HCT116 (cell line): Measurements from ENCODE around the gene SERPINB13. TPM values are rescaled to one million over a fixed set of nuclear protein-coding genes. Genes with fewer than 3 reads are reported as not detected.

Source experiments
- ATAC-seq: fragments of 200-7000 bp; cut with Tn5 transposase; 2 replicates; pipeline ENCODE4 v1.9.1; 2020; ENCODE audit warnings: mild to moderate bottlenecking, moderate library complexity
- Bru-seq: library from RNA; stranded (reverse); fragments of 400-500 nt; gene quantifications from one replicate; lab custom pipeline; 2021; lab: Mats Ljungman, UMichigan
- BruChase-seq, 2 experiments: library from RNA; stranded (reverse); fragments of 400-500 nt; gene quantifications; one replicate each; lab custom pipeline; 2021; lab: Mats Ljungman, UMichigan
- BruUV-seq: library from RNA; stranded (reverse); fragments of 400-500 nt; replicated peaks from 2 replicates; lab custom pipeline; 2021; lab: Mats Ljungman, UMichigan
- CTCF ChIA-PET: fragments of 300-600 bp; sonication (Branson Sonifier 250); formaldehyde crosslinking; loops from one replicate; lab custom pipeline; 2021; ENCODE audit warnings: antibody characterized with exemption; lab: Charles Lee
- POLR2A ChIA-PET: fragments of 300-600, 350-600 bp; sonication (Branson Sonifier 250); formaldehyde crosslinking; loops from one replicate; lab custom pipeline; 2021; ENCODE audit warnings: antibody characterized with exemption; lab: Charles Lee
- RAD21 ChIA-PET, 2 experiments: fragments of 300-600 bp; sonication (Branson Sonifier 250); formaldehyde crosslinking; loops; one replicate each; lab custom pipeline; 2023; ENCODE audit warnings: low total read pairs in 2 of 2; ENCODE audit not compliant: uncharacterized antibody in 2 of 2, unreplicated experiment in 2 of 2, low non-redundant PET in 1 of 2; lab: Charles Lee
- DNase-seq: peaks from one replicate; pipeline ENCODE4 v3.0.0-alpha.2; 2010; ENCODE audit warnings: low read depth, low spot score
- H2AFZ ChIP-seq: fragments of 200-600 bp; shearing (Covaris generic), sonication (generic); 2 replicates; pipeline ENCODE4 v1.6.1; 2017; ENCODE audit warnings: low read depth, mixed run types, mixed read lengths, antibody characterized with exemption, low read length; ENCODE audit not compliant: poor library complexity, severe bottlenecking
- H3K27ac ChIP-seq: 2 replicates; pipeline ENCODE4 v1.5.1; 2012; ENCODE audit warnings: low read depth, low read length
- H3K27me3 ChIP-seq: fragments of 200-600 bp; sonication (generic); 2 replicates; pipeline ENCODE4 v1.6.1; 2016; ENCODE audit warnings: mixed run types, low read length, mixed read lengths; ENCODE audit not compliant: insufficient read depth
- H3K36me3 ChIP-seq, 2 experiments: fragments of 200-500 bp in 1 of 2; fragments of 200-600 bp in 1 of 2; sonication (Bioruptor generic) in 1 of 2; sonication (generic) in 1 of 2; 2 replicates each; pipeline versions ENCODE4 v1.5.1 to v1.6.1; 2014 to 2016; ENCODE audit warnings: low read length in 2 of 2, inconsistent platforms in 1 of 2, mixed read lengths in 1 of 2, mixed run types in 1 of 2; ENCODE audit not compliant: insufficient read depth in 2 of 2, control insufficient read depth in 1 of 2
- H3K4me1 ChIP-seq, 2 experiments: fragments of 200-600 bp in 1 of 2; sonication (generic) in 1 of 2; 2 replicates each; pipeline versions ENCODE4 v1.5.1 to v1.6.1; 2012 to 2017; ENCODE audit warnings: low read length in 2 of 2, inconsistent platforms in 1 of 2, mild to moderate bottlenecking in 1 of 2, mixed read lengths in 1 of 2, mixed run types in 1 of 2, moderate library complexity in 1 of 2; ENCODE audit not compliant: insufficient read depth in 2 of 2, control insufficient read depth in 1 of 2
- H3K4me2 ChIP-seq: fragments of 200-600 bp; sonication (generic); 2 replicates; pipeline ENCODE4 v1.6.1; 2017; ENCODE audit warnings: mixed run types, low read length, mixed read lengths
- H3K4me3 ChIP-seq, 2 experiments: fragments of 200-600 bp in 1 of 2; sonication (generic) in 1 of 2; replicated peaks in 1 of 2; 2 replicates each; pipeline ENCODE4 v1.5.1; 2011 to 2016; ENCODE audit warnings: low read length in 2 of 2, control low read depth in 1 of 2, low read depth in 1 of 2, mild to moderate bottlenecking in 1 of 2, mixed read lengths in 1 of 2, mixed run types in 1 of 2
- H3K79me2 ChIP-seq: fragments of 200-600 bp; sonication (generic); 2 replicates; pipeline ENCODE4 v1.6.1; 2017; ENCODE audit warnings: mild to moderate bottlenecking, mixed run types, low read length, moderate library complexity, mixed read lengths; ENCODE audit not compliant: insufficient read depth
- H3K9ac ChIP-seq: fragments of 200-600 bp; sonication (generic); 2 replicates; pipeline ENCODE4 v1.6.1; 2016; ENCODE audit warnings: low read length, mixed read lengths
- H3K9me2 ChIP-seq: fragments of 200-600 bp; sonication (generic), shearing (Covaris generic); 2 replicates; pipeline ENCODE4 v1.6.1; 2017; ENCODE audit warnings: mixed run types, mild to moderate bottlenecking, moderate library complexity; ENCODE audit not compliant: insufficient read depth
- H3K9me3 ChIP-seq, 2 experiments: fragments of 200-500 bp in 1 of 2; fragments of 200-600 bp in 1 of 2; sonication (Bioruptor generic) in 1 of 2; sonication (generic) in 1 of 2; 2 replicates each; pipeline ENCODE4 v1.6.1; 2014 to 2017; ENCODE audit warnings: low read length in 2 of 2, mixed read lengths in 2 of 2, inconsistent platforms in 1 of 2, low read depth in 1 of 2, mild to moderate bottlenecking in 1 of 2, mixed run types in 1 of 2, moderate library complexity in 1 of 2; ENCODE audit not compliant: control insufficient read depth in 1 of 2, insufficient read depth in 1 of 2
- H4K20me1 ChIP-seq: fragments of 200-600 bp; sonication (generic), shearing (Covaris generic); 2 replicates; pipeline ENCODE4 v1.6.1; 2017; ENCODE audit warnings: mixed run types, mild to moderate bottlenecking, moderate library complexity; ENCODE audit not compliant: insufficient read depth
- CBX3 ChIP-seq: IDR thresholded peaks from 2 replicates; pipeline ENCODE4 v1.6.1; 2012; ENCODE audit warnings: low read depth
- EZH2phosphoT487 ChIP-seq: fragments of 200-600 bp; IDR thresholded peaks from 2 replicates; pipeline ENCODE4 v1.6.1; 2018; ENCODE audit warnings: antibody characterized with exemption, borderline replicate concordance
- FOSL1 ChIP-seq: IDR thresholded peaks from 2 replicates; pipeline ENCODE4 v1.6.1; 2012; ENCODE audit warnings: low read depth
- JUND ChIP-seq: IDR thresholded peaks from 2 replicates; pipeline ENCODE4 v1.6.1; 2012
- POLR2AphosphoS5 ChIP-seq: IDR thresholded peaks from 2 replicates; pipeline ENCODE4 v1.6.1; 2011; ENCODE audit warnings: mild to moderate bottlenecking, low read depth, low read length, moderate library complexity
- SP1 ChIP-seq: IDR thresholded peaks from 2 replicates; pipeline ENCODE4 v1.6.1; 2012; ENCODE audit warnings: low read depth
- SRF ChIP-seq: IDR thresholded peaks from 2 replicates; pipeline ENCODE4 v1.6.1; 2012; ENCODE audit warnings: low read depth
- ZFX ChIP-seq: fragments of 450-650 bp; IDR thresholded peaks from 2 replicates; pipeline ENCODE4 v1.6.1; 2017
- ZNF274 ChIP-seq: fragments of 200-500 bp; sonication (Bioruptor generic); IDR thresholded peaks from 2 replicates; pipeline ENCODE4 v1.6.1; 2014; ENCODE audit warnings: mild to moderate bottlenecking, low read depth, low read length, inconsistent platforms
- intact Hi-C: fragments of 100-400 bp; cut with micrococcal nuclease; formaldehyde crosslinking; loops from 2 replicates; pipeline ENCODE4 v1.10.0; 2022
- long read RNA-seq: library from polyadenylated mRNA; unstranded; transcript quantifications from one replicate; pipeline ENCODE4 v2.0.0, GENCODE V29; 2021; ENCODE audit not compliant: unreplicated experiment
- polyA plus RNA-seq: library from polyadenylated mRNA; unstranded; fragments of >200 nt; gene quantifications from 2 replicates; pipeline ENCODE4 v1.2.1, GENCODE V29; 2012; ENCODE audit warnings: missing spikeins
- total RNA-seq: library from RNA; stranded (reverse); gene quantifications from one replicate; pipeline ENCODE4 v1.2.1, GENCODE V29; 2021; ENCODE audit not compliant: unreplicated experiment
- TF ChIP-seq, protein P1 (sequence below): IDR thresholded peaks from 2 replicates; pipeline ENCODE4 v1.6.1; 2012
- TF ChIP-seq, protein P2 (sequence below): IDR thresholded peaks from 2 replicates; pipeline ENCODE4 v1.6.1; 2012; ENCODE audit warnings: low read depth

Gene SERPINB13, protein sequence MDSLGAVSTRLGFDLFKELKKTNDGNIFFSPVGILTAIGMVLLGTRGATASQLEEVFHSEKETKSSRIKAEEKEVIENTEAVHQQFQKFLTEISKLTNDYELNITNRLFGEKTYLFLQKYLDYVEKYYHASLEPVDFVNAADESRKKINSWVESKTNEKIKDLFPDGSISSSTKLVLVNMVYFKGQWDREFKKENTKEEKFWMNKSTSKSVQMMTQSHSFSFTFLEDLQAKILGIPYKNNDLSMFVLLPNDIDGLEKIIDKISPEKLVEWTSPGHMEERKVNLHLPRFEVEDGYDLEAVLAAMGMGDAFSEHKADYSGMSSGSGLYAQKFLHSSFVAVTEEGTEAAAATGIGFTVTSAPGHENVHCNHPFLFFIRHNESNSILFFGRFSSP
- 0.07 TPM for total RNA-seq
- not detected in 2 replicates for polyA plus RNA-seq
- not detected for Bru-seq, nascent RNA
- not detected for BruChase-seq, experiment 1, labeled RNA remaining after a 6-hour chase
- BruChase-seq, experiment 2, labeled RNA remaining after a 2-hour chase: not detected
- long read RNA-seq: 0 reads

DNA sequence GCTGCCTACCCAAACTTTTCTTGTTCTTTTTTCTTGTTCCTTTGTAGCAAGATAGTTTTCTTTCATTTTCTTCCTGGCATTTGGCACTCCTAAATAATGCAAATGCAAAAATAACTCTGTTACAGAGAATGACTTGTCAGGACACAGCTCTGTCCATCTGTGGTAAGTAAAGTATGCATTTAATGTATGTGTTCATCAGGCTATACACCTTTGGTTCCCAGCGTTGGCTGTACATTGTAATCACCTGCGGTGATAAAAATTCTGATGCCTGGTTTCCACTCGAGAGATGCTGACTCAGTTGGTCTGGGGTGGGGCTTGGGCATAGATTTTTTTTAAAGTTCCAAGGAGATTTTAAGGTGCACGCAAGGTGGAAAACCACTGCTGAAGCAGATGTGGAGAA, at the start of gene SERPINB13:
Gene SERPINB13 (plus strand): TSS at position 378 of the 400 bp plus-strand sequence. CDS start 1,325 bp downstream, outside the sequence.
- Histone ChIP-seq H3K4me2 (no peak within 1 kb of the TSS), H3K9me2 (no peaks in the 10 kb centered on the region), H3K9ac (no peak within 1 kb of the TSS), H3K79me2 (no peaks in the 10 kb centered on the region), H3K9me3 (no peaks in the 10 kb centered on the region), H3K27me3 (no peaks in the 10 kb centered on the region), H3K36me3 (no peaks in the 10 kb centered on the region), H3K27ac (no peak within 1 kb of the TSS), H3K4me1 (peaks cover 0 to 6% of the 10 kb centered on the region in 2 experiments; a peak in 1 of 4 replicates), H4K20me1 (no peaks in the 10 kb centered on the region), H2AFZ (no peak within 1 kb of the TSS), H3K4me3 (no peak within 1 kb of the TSS)
- intact Hi-C loops: no loop called here
- TF ChIP-seq CBX3 (no peak), ZFX (no peak), FOSL1 (no peak), JUND (no peak), POLR2AphosphoS5 (no peak), EZH2phosphoT487 (no peak), SP1 (no peak)
- TF ChIP-seq, protein P1, sequence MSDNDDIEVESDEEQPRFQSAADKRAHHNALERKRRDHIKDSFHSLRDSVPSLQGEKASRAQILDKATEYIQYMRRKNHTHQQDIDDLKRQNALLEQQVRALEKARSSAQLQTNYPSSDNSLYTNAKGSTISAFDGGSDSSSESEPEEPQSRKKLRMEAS: no peak
- ChIA-PET POLR2A (no interaction called here), CTCF (no interaction called here), RAD21 (no interaction called here)
- no TSS peak for BruUV-seq
- ATAC-seq (no peak), DNase-seq (no peak)

DNA sequence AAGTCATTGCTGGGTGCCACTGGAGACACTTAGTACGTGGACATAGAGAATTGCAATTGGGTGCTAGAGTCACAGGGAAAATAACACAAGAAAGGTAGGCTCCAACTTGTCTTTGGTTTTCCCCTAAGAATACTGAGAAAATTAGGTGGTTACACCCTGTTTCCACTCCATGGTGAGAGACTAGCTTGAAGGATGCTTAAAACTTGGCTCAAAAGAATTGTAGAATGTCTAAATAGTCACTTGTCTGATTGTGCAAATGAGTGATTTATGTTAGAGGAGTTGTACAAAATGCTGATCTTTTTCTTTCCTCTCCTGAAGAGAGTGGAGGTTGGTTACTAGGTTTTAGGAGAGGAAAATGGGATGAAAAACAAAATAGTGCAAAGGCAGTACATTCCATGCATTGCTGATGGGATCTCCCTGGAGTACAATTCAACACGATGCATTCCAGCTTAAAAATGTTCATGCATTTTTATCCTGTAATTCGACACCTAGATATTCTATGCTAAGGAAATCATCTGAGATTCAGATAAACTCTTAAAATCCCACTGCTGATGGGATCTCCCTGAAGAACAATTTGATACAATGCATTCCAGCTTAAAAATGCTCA, 47.1 kb upstream of the SERPINB13 start:
- DNase-seq: no peak
- no peaks in the 10 kb centered on the region for H3K27me3 ChIP-seq
- ATAC-seq: no peak
- no peaks in the 10 kb centered on the region for H4K20me1 ChIP-seq
- TF ChIP-seq ZNF274 (no peak), SRF (no peak)
- TF ChIP-seq, protein P2, sequence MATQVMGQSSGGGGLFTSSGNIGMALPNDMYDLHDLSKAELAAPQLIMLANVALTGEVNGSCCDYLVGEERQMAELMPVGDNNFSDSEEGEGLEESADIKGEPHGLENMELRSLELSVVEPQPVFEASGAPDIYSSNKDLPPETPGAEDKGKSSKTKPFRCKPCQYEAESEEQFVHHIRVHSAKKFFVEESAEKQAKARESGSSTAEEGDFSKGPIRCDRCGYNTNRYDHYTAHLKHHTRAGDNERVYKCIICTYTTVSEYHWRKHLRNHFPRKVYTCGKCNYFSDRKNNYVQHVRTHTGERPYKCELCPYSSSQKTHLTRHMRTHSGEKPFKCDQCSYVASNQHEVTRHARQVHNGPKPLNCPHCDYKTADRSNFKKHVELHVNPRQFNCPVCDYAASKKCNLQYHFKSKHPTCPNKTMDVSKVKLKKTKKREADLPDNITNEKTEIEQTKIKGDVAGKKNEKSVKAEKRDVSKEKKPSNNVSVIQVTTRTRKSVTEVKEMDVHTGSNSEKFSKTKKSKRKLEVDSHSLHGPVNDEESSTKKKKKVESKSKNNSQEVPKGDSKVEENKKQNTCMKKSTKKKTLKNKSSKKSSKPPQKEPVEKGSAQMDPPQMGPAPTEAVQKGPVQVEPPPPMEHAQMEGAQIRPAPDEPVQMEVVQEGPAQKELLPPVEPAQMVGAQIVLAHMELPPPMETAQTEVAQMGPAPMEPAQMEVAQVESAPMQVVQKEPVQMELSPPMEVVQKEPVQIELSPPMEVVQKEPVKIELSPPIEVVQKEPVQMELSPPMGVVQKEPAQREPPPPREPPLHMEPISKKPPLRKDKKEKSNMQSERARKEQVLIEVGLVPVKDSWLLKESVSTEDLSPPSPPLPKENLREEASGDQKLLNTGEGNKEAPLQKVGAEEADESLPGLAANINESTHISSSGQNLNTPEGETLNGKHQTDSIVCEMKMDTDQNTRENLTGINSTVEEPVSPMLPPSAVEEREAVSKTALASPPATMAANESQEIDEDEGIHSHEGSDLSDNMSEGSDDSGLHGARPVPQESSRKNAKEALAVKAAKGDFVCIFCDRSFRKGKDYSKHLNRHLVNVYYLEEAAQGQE: no peak
- no peak overlapping the region for H3K27ac ChIP-seq
- no peaks in the 10 kb centered on the region for H3K4me1 ChIP-seq
- BruUV-seq: no TSS peak
- intact Hi-C loops: no loop called here
- no peak overlapping the region for H3K4me2 ChIP-seq
- POLR2A ChIA-PET: no interaction called here
- H3K79me2 ChIP-seq: no peaks in the 10 kb centered on the region
- no peaks in the 10 kb centered on the region for H3K9me3 ChIP-seq
- H3K4me3 ChIP-seq: no peak overlapping the region
- RAD21 ChIA-PET: no interaction called here
- no peak overlapping the region for H3K9ac ChIP-seq
- CTCF ChIA-PET: no interaction called here
- H3K36me3 ChIP-seq: no peaks in the 10 kb centered on the region
- H2AFZ ChIP-seq: no peak overlapping the region
- H3K9me2 ChIP-seq: no peaks in the 10 kb centered on the region
